ENCODE results near the gene FAM184B.

Gene FAM184B

DNA sequence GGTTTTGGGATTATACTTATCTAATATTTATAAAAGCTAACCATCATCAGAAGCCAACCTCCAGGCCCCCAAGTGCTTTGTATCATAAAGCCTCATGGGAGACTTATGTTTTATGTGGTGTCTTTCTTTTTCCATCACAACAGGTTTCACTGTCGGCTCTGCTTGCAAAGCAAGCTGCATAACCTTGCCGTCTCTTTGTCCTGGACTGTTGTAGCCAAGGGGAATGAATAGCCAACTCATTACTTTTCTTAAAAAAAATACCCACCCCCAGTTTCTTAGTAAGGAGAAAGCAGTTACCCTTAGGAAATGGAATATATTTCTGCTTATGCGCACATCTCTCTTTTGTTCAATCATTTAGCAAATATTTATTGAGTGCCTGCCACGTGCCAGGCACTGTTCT, 40.7 kb downstream of the FAM184B start:
- Histone ChIP-seq H3K36me3 (ENCODE audit: control insufficient read depth in 2 of 2, insufficient read depth in 1 of 2, low read length in 2 of 2) (no peaks in the 10 kb centered on the region), H3K4me1 (ENCODE audit: control insufficient read depth, insufficient read depth, low read length) (no peaks in the 10 kb centered on the region), H3K9me3 (ENCODE audit: control insufficient read depth, insufficient read depth, low read depth, low read length) (no peaks in the 10 kb centered on the region), H3K27ac (ENCODE audit: extremely low read depth, low read depth, low read length) (no peak overlapping the region), H3K4me3 (ENCODE audit: low read depth, low read length) (no peak overlapping the region)
- TF ChIP-seq, protein P1, sequence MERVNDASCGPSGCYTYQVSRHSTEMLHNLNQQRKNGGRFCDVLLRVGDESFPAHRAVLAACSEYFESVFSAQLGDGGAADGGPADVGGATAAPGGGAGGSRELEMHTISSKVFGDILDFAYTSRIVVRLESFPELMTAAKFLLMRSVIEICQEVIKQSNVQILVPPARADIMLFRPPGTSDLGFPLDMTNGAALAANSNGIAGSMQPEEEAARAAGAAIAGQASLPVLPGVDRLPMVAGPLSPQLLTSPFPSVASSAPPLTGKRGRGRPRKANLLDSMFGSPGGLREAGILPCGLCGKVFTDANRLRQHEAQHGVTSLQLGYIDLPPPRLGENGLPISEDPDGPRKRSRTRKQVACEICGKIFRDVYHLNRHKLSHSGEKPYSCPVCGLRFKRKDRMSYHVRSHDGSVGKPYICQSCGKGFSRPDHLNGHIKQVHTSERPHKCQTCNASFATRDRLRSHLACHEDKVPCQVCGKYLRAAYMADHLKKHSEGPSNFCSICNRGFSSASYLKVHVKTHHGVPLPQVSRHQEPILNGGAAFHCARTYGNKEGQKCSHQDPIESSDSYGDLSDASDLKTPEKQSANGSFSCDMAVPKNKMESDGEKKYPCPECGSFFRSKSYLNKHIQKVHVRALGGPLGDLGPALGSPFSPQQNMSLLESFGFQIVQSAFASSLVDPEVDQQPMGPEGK (tag by site-specific recombination; IDR thresholded peaks at IDR 0.05) = no peak
- TF ChIP-seq, protein P2, sequence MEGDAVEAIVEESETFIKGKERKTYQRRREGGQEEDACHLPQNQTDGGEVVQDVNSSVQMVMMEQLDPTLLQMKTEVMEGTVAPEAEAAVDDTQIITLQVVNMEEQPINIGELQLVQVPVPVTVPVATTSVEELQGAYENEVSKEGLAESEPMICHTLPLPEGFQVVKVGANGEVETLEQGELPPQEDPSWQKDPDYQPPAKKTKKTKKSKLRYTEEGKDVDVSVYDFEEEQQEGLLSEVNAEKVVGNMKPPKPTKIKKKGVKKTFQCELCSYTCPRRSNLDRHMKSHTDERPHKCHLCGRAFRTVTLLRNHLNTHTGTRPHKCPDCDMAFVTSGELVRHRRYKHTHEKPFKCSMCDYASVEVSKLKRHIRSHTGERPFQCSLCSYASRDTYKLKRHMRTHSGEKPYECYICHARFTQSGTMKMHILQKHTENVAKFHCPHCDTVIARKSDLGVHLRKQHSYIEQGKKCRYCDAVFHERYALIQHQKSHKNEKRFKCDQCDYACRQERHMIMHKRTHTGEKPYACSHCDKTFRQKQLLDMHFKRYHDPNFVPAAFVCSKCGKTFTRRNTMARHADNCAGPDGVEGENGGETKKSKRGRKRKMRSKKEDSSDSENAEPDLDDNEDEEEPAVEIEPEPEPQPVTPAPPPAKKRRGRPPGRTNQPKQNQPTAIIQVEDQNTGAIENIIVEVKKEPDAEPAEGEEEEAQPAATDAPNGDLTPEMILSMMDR (tag by site-specific recombination; IDR thresholded peaks at IDR 0.05) = no peak
- no peak for TF ChIP-seq ZNF174 (tag by site-specific recombination; IDR thresholded peaks at IDR 0.05)
- no peak for TF ChIP-seq KLF10 (tag by site-specific recombination; IDR thresholded peaks at IDR 0.05)
- no peak for TF ChIP-seq HOXD13 (CRISPR knock-in tag; IDR thresholded peaks at IDR 0.05; ENCODE audit: borderline replicate concordance)
- TF ChIP-seq ZNF777 (tag by site-specific recombination; IDR thresholded peaks at IDR 0.05; ENCODE audit: borderline replicate concordance) = no peak
- TF ChIP-seq ZNF391 (tag by site-specific recombination; IDR thresholded peaks at IDR 0.05; ENCODE audit: borderline replicate concordance, low read depth) = no peak
- TF ChIP-seq, protein P3, sequence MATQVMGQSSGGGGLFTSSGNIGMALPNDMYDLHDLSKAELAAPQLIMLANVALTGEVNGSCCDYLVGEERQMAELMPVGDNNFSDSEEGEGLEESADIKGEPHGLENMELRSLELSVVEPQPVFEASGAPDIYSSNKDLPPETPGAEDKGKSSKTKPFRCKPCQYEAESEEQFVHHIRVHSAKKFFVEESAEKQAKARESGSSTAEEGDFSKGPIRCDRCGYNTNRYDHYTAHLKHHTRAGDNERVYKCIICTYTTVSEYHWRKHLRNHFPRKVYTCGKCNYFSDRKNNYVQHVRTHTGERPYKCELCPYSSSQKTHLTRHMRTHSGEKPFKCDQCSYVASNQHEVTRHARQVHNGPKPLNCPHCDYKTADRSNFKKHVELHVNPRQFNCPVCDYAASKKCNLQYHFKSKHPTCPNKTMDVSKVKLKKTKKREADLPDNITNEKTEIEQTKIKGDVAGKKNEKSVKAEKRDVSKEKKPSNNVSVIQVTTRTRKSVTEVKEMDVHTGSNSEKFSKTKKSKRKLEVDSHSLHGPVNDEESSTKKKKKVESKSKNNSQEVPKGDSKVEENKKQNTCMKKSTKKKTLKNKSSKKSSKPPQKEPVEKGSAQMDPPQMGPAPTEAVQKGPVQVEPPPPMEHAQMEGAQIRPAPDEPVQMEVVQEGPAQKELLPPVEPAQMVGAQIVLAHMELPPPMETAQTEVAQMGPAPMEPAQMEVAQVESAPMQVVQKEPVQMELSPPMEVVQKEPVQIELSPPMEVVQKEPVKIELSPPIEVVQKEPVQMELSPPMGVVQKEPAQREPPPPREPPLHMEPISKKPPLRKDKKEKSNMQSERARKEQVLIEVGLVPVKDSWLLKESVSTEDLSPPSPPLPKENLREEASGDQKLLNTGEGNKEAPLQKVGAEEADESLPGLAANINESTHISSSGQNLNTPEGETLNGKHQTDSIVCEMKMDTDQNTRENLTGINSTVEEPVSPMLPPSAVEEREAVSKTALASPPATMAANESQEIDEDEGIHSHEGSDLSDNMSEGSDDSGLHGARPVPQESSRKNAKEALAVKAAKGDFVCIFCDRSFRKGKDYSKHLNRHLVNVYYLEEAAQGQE (tag by site-specific recombination; IDR thresholded peaks at IDR 0.05) = no peak
- no peak for TF ChIP-seq KLF1 (tag by site-specific recombination; IDR thresholded peaks at IDR 0.05)
- TF ChIP-seq ZFP69B (tag by site-specific recombination; IDR thresholded peaks at IDR 0.05) = no peak
- no peak for TF ChIP-seq ZNF776 (tag by site-specific recombination; IDR thresholded peaks at IDR 0.05; ENCODE audit: borderline replicate concordance)
- TF ChIP-seq IKZF3 (tag by site-specific recombination; IDR thresholded peaks at IDR 0.05) = no peak
- TF ChIP-seq SALL2 (tag by site-specific recombination; IDR thresholded peaks at IDR 0.05; ENCODE audit: borderline replicate concordance) = no peak
- no peak for TF ChIP-seq ZNF596 (tag by site-specific recombination; IDR thresholded peaks at IDR 0.05)
- no peak for TF ChIP-seq ZNF37A (tag by site-specific recombination; IDR thresholded peaks at IDR 0.05)
- no peak for TF ChIP-seq ZNF292 (tag by site-specific recombination; IDR thresholded peaks at IDR 0.05; ENCODE audit: borderline replicate concordance, low read depth)
- no peak for TF ChIP-seq ZNF169 (tag by site-specific recombination; IDR thresholded peaks at IDR 0.05)
- no peak for TF ChIP-seq ZNF561 (tag by site-specific recombination; IDR thresholded peaks at IDR 0.05; ENCODE audit: borderline replicate concordance)
- ChIA-PET CTCF (no interaction called here), POLR2A (no interaction called here)

DNA sequence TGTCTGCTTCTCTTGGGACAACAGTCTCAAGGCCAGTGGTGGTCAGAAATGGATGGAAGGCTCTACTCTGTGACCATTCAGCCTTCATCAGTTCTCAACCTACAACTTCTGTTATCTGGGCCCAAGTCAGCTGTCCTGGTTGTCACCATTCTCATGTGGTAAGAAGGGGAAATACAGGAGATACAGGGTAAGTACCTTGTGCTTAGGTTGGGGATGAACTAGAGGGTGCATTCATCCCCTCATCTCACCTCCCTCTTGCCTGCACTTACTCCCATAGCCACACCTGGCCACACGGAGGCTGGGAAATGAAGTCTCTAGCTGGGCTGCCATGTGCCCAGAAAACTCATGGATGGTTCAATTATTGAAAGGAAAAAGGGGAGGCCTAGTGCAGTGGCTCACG, 44.9 kb downstream of the FAM184B start:
- Histone ChIP-seq H3K9me3 (ENCODE audit: control insufficient read depth, insufficient read depth, low read depth, low read length) (no peaks in the 10 kb centered on the region), H3K27ac (ENCODE audit: extremely low read depth, low read depth, low read length) (no peak overlapping the region), H3K4me3 (ENCODE audit: low read depth, low read length) (no peak overlapping the region), H3K36me3 (ENCODE audit: control insufficient read depth in 2 of 2, insufficient read depth in 1 of 2, low read length in 2 of 2) (no peaks in the 10 kb centered on the region), H3K4me1 (ENCODE audit: control insufficient read depth, insufficient read depth, low read length) (no peaks in the 10 kb centered on the region)
- ChIA-PET POLR2A (no interaction called here), CTCF (interaction anchor here (0.7 kb wide), 1 partner anchor 39 kb away, joined by 4 read pairs; no protein-coding TSS in a partner anchor)
- TF ChIP-seq KLF16 (tag by site-specific recombination; IDR thresholded peaks at IDR 0.05) = no peak
- TF ChIP-seq, protein P4, sequence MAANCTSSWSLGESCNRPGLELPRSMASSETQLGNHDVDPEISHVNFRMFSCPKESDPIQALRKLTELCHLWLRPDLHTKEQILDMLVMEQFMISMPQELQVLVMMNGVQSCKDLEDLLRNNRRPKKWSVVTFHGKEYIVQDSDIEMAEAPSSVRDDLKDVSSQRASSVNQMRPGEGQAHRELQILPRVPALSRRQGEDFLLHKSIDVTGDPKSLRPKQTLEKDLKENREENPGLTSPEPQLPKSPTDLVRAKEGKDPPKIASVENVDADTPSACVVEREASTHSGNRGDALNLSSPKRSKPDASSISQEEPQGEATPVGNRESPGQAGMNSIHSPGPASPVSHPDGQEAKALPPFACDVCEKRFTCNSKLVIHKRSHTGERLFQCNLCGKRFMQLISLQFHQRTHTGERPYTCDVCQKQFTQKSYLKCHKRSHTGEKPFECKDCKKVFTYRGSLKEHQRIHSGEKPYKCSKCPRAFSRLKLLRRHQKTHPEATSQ (tag by site-specific recombination; IDR thresholded peaks at IDR 0.05) = no peak
- TF ChIP-seq, protein P5, sequence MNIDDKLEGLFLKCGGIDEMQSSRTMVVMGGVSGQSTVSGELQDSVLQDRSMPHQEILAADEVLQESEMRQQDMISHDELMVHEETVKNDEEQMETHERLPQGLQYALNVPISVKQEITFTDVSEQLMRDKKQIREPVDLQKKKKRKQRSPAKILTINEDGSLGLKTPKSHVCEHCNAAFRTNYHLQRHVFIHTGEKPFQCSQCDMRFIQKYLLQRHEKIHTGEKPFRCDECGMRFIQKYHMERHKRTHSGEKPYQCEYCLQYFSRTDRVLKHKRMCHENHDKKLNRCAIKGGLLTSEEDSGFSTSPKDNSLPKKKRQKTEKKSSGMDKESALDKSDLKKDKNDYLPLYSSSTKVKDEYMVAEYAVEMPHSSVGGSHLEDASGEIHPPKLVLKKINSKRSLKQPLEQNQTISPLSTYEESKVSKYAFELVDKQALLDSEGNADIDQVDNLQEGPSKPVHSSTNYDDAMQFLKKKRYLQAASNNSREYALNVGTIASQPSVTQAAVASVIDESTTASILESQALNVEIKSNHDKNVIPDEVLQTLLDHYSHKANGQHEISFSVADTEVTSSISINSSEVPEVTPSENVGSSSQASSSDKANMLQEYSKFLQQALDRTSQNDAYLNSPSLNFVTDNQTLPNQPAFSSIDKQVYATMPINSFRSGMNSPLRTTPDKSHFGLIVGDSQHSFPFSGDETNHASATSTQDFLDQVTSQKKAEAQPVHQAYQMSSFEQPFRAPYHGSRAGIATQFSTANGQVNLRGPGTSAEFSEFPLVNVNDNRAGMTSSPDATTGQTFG (tag by site-specific recombination; IDR thresholded peaks at IDR 0.05; ENCODE audit: borderline replicate concordance) = no peak
- no peak for TF ChIP-seq ZBTB48 (tag by site-specific recombination; IDR thresholded peaks at IDR 0.05)
- no peak for TF ChIP-seq ZNF223 (tag by site-specific recombination; IDR thresholded peaks at IDR 0.05)
- TF ChIP-seq ZNF600 (tag by site-specific recombination; IDR thresholded peaks at IDR 0.05) = no peak
- no peak for TF ChIP-seq ZNF155 (tag by site-specific recombination; IDR thresholded peaks at IDR 0.05)
